Hepatocyte (in vitro differentiated cells): ENCODE results near the gene SPTBN2. TPM values are rescaled to one million over a fixed set of nuclear protein-coding genes. Genes with fewer than 3 reads are reported as not detected.
A peak's percentile ranks its signal among the peaks of the same experiment; 100 is the strongest.

Experiments
- DNase-seq: peaks from one replicate; pipeline ENCODE4 v3.0.0-alpha.2; 2016; ENCODE audit warnings: low spot score
- H2AFZ ChIP-seq: fragments of 200-600 bp; sonication (generic); 2 replicates; pipeline ENCODE4 v1.6.0; 2016; ENCODE audit warnings: antibody characterized with exemption, mild to moderate bottlenecking
- H3K27ac ChIP-seq: fragments of 200-600 bp; sonication (generic); 2 replicates; pipeline ENCODE4 v1.5.1; 2016; ENCODE audit warnings: mild to moderate bottlenecking
- H3K27me3 ChIP-seq: fragments of 200-600 bp; sonication (generic); 2 replicates; pipeline ENCODE4 v1.6.1; 2016
- H3K36me3 ChIP-seq: fragments of 200-600 bp; sonication (generic); replicated peaks from 2 replicates; pipeline ENCODE4 v1.5.1; 2016; ENCODE audit warnings: low read depth; ENCODE audit not compliant: insufficient read depth
- H3K4me1 ChIP-seq: fragments of 200-600 bp; sonication (generic); 2 replicates; pipeline ENCODE4 v1.5.1; 2016; ENCODE audit warnings: mild to moderate bottlenecking, moderate library complexity; ENCODE audit not compliant: insufficient read depth
- H3K4me2 ChIP-seq: fragments of 200-600 bp; sonication (generic); 2 replicates; pipeline ENCODE4 v1.6.0; 2016
- H3K4me3 ChIP-seq: fragments of 200-600 bp; sonication (generic); 2 replicates; pipeline ENCODE4 v1.5.1; 2016; ENCODE audit warnings: mild to moderate bottlenecking
- H3K79me2 ChIP-seq: fragments of 200-600 bp; sonication (generic); 2 replicates; pipeline ENCODE4 v1.6.0; 2017; ENCODE audit warnings: mild to moderate bottlenecking
- H3K9me2 ChIP-seq: fragments of 200-600 bp; sonication (generic); replicated peaks from 2 replicates; pipeline ENCODE4 v1.6.0; 2017; ENCODE audit warnings: mild to moderate bottlenecking; ENCODE audit not compliant: insufficient read depth
- H3K9me3 ChIP-seq: fragments of 200-600 bp; sonication (generic); 2 replicates; pipeline ENCODE4 v1.5.1; 2016; ENCODE audit warnings: low read depth, mild to moderate bottlenecking
- H4K20me1 ChIP-seq: fragments of 200-600 bp; sonication (generic); 2 replicates; pipeline ENCODE4 v1.6.0; 2016; ENCODE audit warnings: mild to moderate bottlenecking; ENCODE audit not compliant: insufficient read depth, poor library complexity, severe bottlenecking
- EZH2 ChIP-seq: fragments of 200-600 bp; sonication (generic); IDR thresholded peaks from 2 replicates; pipeline ENCODE4 v1.6.1; 2016; ENCODE audit warnings: antibody characterized with exemption, mild to moderate bottlenecking, borderline replicate concordance
- EZH2phosphoT487 ChIP-seq: fragments of 200-600 bp; sonication (generic); IDR thresholded peaks from one replicate; pipeline ENCODE4 v1.6.1; 2018; ENCODE audit warnings: antibody characterized with exemption, mild to moderate bottlenecking, low read depth, moderate library complexity; ENCODE audit not compliant: unreplicated experiment, severe bottlenecking
- WGBS: methylation state at CpG from one replicate; pipeline ENCODE4 v1.1.6; 2016; ENCODE audit warnings: low lambda C conversion rate; ENCODE audit errors: missing lambda C conversion rate; 5-methylcytosine and 5-hydroxymethylcytosine counted together
- polyA plus RNA-seq: library from polyadenylated mRNA; unstranded; fragments of >200 nt; fragmentation: Nextera tagmentation; extraction: Ambion mirVana; gene quantifications from 2 replicates; pipeline ENCODE4 v1.2.1, GENCODE V29; 2016
- total RNA-seq: library from RNA; depleted of rRNA; stranded (reverse); fragments of >200 nt; gene quantifications from 2 replicates; pipeline ENCODE4 v1.2.3, GENCODE V29; 2014
- TF ChIP-seq, protein P1 (sequence below): fragments of 200-600 bp; sonication (generic); IDR thresholded peaks from 2 replicates; pipeline ENCODE4 v1.5.1; 2016; ENCODE audit warnings: antibody characterized with exemption, mild to moderate bottlenecking; ENCODE audit not compliant: poor library complexity

SPTBN2 gene
- total and polyA plus RNA-seq, 2 experiments from 2014 or later, result 152 to 177 TPM

DNA sequence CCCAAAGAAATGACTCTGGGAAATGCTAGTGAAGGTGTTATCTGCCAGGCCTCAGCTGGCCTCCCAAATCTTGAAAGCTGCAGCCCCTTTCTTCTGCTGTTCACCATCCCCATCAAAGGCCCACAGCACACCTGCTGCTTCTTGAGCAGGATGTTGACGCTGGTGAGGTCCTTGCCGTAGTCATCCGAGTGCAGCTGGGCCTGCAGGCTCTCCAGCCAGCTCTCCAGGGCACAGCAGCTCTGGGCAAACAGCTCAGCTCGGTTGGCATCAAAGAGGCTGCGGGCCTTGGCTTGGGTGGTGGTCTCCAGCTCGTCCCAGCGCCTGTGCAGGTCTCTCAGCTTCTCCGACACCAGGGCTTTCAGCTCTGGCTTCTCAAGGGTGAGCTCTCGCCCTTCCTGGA, 32.9 kb downstream of the SPTBN2 start:
- no peaks in the 10 kb centered on the region for H4K20me1 ChIP-seq
- no peak overlapping the region for H3K27ac ChIP-seq
- TF ChIP-seq, protein P1, sequence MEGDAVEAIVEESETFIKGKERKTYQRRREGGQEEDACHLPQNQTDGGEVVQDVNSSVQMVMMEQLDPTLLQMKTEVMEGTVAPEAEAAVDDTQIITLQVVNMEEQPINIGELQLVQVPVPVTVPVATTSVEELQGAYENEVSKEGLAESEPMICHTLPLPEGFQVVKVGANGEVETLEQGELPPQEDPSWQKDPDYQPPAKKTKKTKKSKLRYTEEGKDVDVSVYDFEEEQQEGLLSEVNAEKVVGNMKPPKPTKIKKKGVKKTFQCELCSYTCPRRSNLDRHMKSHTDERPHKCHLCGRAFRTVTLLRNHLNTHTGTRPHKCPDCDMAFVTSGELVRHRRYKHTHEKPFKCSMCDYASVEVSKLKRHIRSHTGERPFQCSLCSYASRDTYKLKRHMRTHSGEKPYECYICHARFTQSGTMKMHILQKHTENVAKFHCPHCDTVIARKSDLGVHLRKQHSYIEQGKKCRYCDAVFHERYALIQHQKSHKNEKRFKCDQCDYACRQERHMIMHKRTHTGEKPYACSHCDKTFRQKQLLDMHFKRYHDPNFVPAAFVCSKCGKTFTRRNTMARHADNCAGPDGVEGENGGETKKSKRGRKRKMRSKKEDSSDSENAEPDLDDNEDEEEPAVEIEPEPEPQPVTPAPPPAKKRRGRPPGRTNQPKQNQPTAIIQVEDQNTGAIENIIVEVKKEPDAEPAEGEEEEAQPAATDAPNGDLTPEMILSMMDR, result no peak
- TF ChIP-seq EZH2, result no peak
- TF ChIP-seq EZH2phosphoT487, result no peak
- no peaks in the 10 kb centered on the region for H3K9me2 ChIP-seq
- no peaks in the 10 kb centered on the region for H3K36me3 ChIP-seq
- H3K4me1 ChIP-seq, result no peaks in the 10 kb centered on the region
- H2AFZ ChIP-seq, result no peak overlapping the region
- no peaks in the 10 kb centered on the region for H3K79me2 ChIP-seq
- H3K4me3 ChIP-seq, result no peak overlapping the region
- 97% methylated on average over 9 of the region's 9 CpGs for WGBS
- no peaks in the 10 kb centered on the region for H3K27me3 ChIP-seq
- no peak overlapping the region for H3K4me2 ChIP-seq
- no peak for DNase-seq
- no peaks in the 10 kb centered on the region for H3K9me3 ChIP-seq

GRCh38 chr11:66694732-66695207, 34.2 kb downstream of the SPTBN2 start:
- H3K27me3 ChIP-seq, result no peaks in the 10 kb centered on the region
- H3K27ac ChIP-seq, result no peak overlapping the region
- H3K4me2 ChIP-seq, result no peak overlapping the region
- H3K9me2 ChIP-seq, result no peaks in the 10 kb centered on the region
- H3K4me1 ChIP-seq, result no peaks in the 10 kb centered on the region
- TF ChIP-seq, protein P1, result peak; percentile 94
- no peak for TF ChIP-seq EZH2phosphoT487
- no peak for TF ChIP-seq EZH2
- no peaks in the 10 kb centered on the region for H3K9me3 ChIP-seq
- DNase-seq, result peak; percentile 94
- WGBS, result 31% methylated on average over 6 of the region's 6 CpGs
- H3K36me3 ChIP-seq, result no peaks in the 10 kb centered on the region
- no peaks in the 10 kb centered on the region for H3K79me2 ChIP-seq
- no peak overlapping the region for H3K4me3 ChIP-seq
- no peak overlapping the region for H2AFZ ChIP-seq
- H4K20me1 ChIP-seq, result no peaks in the 10 kb centered on the region

- Histone ChIP-seq H3K36me3 (no peaks in the 10 kb centered on the region), H4K20me1 (no peaks in the 10 kb centered on the region), H3K79me2 (no peaks in the 10 kb centered on the region), H2AFZ (no peak overlapping the region), H3K4me3 (no peak overlapping the region), H3K27me3 (no peaks in the 10 kb centered on the region), H3K4me1 (no peaks in the 10 kb centered on the region), H3K4me2 (no peak overlapping the region), H3K9me2 (no peaks in the 10 kb centered on the region), H3K9me3 (no peaks in the 10 kb centered on the region), H3K27ac (no peak overlapping the region)
- no peak for DNase-seq
- TF ChIP-seq EZH2phosphoT487 (no peak), EZH2 (no peak)
- TF ChIP-seq, protein P1, result no peak
- WGBS, result 94% methylated on average over 13 of the region's 13 CpGs
Measured at GRCh38 chr11:66694056-66694410, 35.0 kb downstream of the SPTBN2 start.
